Measurements from ENCODE around the gene ACADVL.
"Not testable (repeated sequence)": the region's sequence is repeated elsewhere in the genome, so short reads cannot be mapped to it uniquely, and the experiment has no call there.

DNA sequence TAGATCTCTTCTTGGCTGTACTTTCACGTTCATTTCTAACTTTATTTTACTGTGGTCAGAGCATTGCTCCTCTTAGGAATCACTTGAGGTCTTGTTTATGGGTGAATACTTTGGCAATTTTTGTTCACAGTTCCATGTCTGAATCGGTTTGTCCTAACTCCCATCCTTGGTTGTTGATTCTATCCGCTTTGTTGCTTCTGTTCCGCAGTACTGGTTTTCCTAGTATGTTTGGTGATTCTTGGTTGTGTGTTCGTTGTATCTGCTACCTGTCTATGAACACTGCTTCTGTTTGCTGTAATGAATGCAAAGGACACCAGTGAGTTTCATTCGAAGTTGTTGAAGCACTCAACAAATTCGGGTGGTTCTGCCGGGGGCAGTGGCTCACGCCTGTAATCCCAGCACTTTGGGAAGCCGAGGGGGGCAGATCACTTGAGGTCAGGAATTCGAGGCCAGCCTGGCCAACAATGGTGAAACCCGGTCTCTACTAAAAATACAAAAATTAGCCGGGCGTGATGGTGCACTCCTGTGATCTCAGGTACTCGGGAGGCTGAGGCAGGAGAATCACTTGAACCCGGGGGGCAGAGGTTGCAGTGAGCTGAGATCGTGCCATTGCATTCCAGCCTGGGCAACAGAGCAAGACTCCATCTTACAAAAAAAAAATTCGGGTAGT is 47.1 kb upstream of the ACADVL start:
- TF ChIP-seq ZNF274 (IDR thresholded peaks at IDR 0.05; ENCODE audit: low read depth, low read length); YY1 (IDR thresholded peaks at IDR 0.05; ENCODE audit: insufficient read depth, insufficient read length): not testable (repeated sequence)

All from NT2/D1 (cell line).